Measurements from ENCODE around the gene PIKFYVE. TPM values are rescaled to one million over a fixed set of nuclear protein-coding genes. Genes with fewer than 3 reads are reported as not detected.

PIKFYVE gene
- total and polyA plus RNA-seq, 4 donors, result 5.7 to 46.9 (median 17.3) TPM

- Histone ChIP-seq H3K9me3 (ENCODE audit: control insufficient read depth in 4 of 4, insufficient read depth in 3 of 4, low read length in 3 of 4) (no peaks in the 10 kb centered on the region), H3K27ac (ENCODE audit: low read depth in 1 of 2, low read length in 1 of 2) (no peak overlapping the region), H3K4me3 (no peak overlapping the region), H3K36me3 (ENCODE audit: control insufficient read depth in 4 of 4, insufficient read depth in 4 of 4, low read length in 4 of 4) (peaks cover 15 to 35% (median 23%) of the 10 kb centered on the region in 4 donors), H3K9ac (ENCODE audit: insufficient read depth in 1 of 2, low read length in 2 of 2) (no peak overlapping the region), H3K4me1 (ENCODE audit: control insufficient read depth in 5 of 5, insufficient read depth in 5 of 5, low read length in 5 of 5) (no peaks in the 10 kb centered on the region), H3K27me3 (ENCODE audit: control insufficient read depth in 3 of 3, insufficient read depth in 3 of 3, low read length in 2 of 3) (no peaks in the 10 kb centered on the region)
- 55 to 67% methylated on average over 1 of the region's 1 CpG for WGBS, 2 donors
- no peak for TF ChIP-seq CTCF (IDR thresholded peaks at IDR 0.05; ENCODE audit: control extremely low read depth, extremely low read depth)
- ATAC-seq (ENCODE audit: insufficient read depth, low FRiP score) (no peak), DNase-seq (no peak)
These were observed 31.9 kb downstream of the PIKFYVE start for GRCh38 chr2:208297961-208298360.

- TF ChIP-seq CTCF (IDR thresholded peaks at IDR 0.05; ENCODE audit: control extremely low read depth, extremely low read depth), result no peak
- peaks cover 19 to 36% (median 27%) of the 10 kb centered on the region in 4 donors for H3K36me3 ChIP-seq (ENCODE audit: control insufficient read depth in 4 of 4, insufficient read depth in 4 of 4, low read length in 4 of 4)
- WGBS, 2 donors, result 96 to 98% methylated on average over 5 of the region's 5 CpGs
- DNase-seq (no peak), ATAC-seq (ENCODE audit: insufficient read depth, low FRiP score) (no peak)
- no peak overlapping the region for H3K27ac ChIP-seq (ENCODE audit: low read depth in 1 of 2, low read length in 1 of 2)
- no peak overlapping the region for H3K9ac ChIP-seq (ENCODE audit: insufficient read depth in 1 of 2, low read length in 2 of 2)
- H3K9me3 ChIP-seq (ENCODE audit: control insufficient read depth in 4 of 4, insufficient read depth in 3 of 4, low read length in 3 of 4), result peaks cover 0 to 2% (median 0%) of the 10 kb centered on the region in 4 donors
- H3K4me1 ChIP-seq (ENCODE audit: control insufficient read depth in 5 of 5, insufficient read depth in 5 of 5, low read length in 5 of 5), result no peaks in the 10 kb centered on the region
- no peak overlapping the region for H3K4me3 ChIP-seq
- H3K27me3 ChIP-seq (ENCODE audit: control insufficient read depth in 3 of 3, insufficient read depth in 3 of 3, low read length in 2 of 3), result no peaks in the 10 kb centered on the region
These were observed 35.0 kb downstream of the PIKFYVE start for GRCh38 chr2:208300847-208301618.

- WGBS, 2 donors, result 96% methylated on average over 4 of the region's 4 CpGs
- DNase-seq, result no peak
- peaks cover 0 to 2% (median 0%) of the 10 kb centered on the region in 4 donors for H3K9me3 ChIP-seq (ENCODE audit: control insufficient read depth in 4 of 4, insufficient read depth in 3 of 4, low read length in 3 of 4)
- H3K27ac ChIP-seq (ENCODE audit: low read depth in 1 of 2, low read length in 1 of 2), result no peak overlapping the region
- H3K27me3 ChIP-seq (ENCODE audit: control insufficient read depth in 3 of 3, insufficient read depth in 3 of 3, low read length in 2 of 3), result no peaks in the 10 kb centered on the region
- no peak overlapping the region for H3K9ac ChIP-seq (ENCODE audit: insufficient read depth in 1 of 2, low read length in 2 of 2)
- peaks cover 14 to 38% (median 28%) of the 10 kb centered on the region in 4 donors for H3K36me3 ChIP-seq (ENCODE audit: control insufficient read depth in 4 of 4, insufficient read depth in 4 of 4, low read length in 4 of 4)
- ATAC-seq (ENCODE audit: insufficient read depth, low FRiP score), result no peak
- no peak for TF ChIP-seq CTCF (IDR thresholded peaks at IDR 0.05; ENCODE audit: control extremely low read depth, extremely low read depth)
- H3K4me1 ChIP-seq (ENCODE audit: control insufficient read depth in 5 of 5, insufficient read depth in 5 of 5, low read length in 5 of 5), result no peaks in the 10 kb centered on the region
- no peak overlapping the region for H3K4me3 ChIP-seq
These were observed 38.1 kb downstream of the PIKFYVE start for GRCh38 chr2:208304157-208304556.
